GM21786 (cell line): ENCODE data around the gene RCOR3.
"Not testable (repeated sequence)": the region's sequence is repeated elsewhere in the genome, so short reads cannot be mapped to it uniquely, and the experiment has no call there.

ENCODE experiments used
- ATAC-seq: cut with Tn5 transposase; IDR thresholded peaks from one replicate; pipeline ENCODE4 v1.9.1; 2021; ENCODE audit not compliant: unreplicated experiment

Gene RCOR3

GRCh38 chr1:211258756-211259637 lies at the start of gene RCOR3:
Gene RCOR3, plus strand, starts transcription at chr1:211259366. Its CDS starts 195 bp downstream, at chr1:211259561.
- ATAC-seq: peak; percentile 54

DNA sequence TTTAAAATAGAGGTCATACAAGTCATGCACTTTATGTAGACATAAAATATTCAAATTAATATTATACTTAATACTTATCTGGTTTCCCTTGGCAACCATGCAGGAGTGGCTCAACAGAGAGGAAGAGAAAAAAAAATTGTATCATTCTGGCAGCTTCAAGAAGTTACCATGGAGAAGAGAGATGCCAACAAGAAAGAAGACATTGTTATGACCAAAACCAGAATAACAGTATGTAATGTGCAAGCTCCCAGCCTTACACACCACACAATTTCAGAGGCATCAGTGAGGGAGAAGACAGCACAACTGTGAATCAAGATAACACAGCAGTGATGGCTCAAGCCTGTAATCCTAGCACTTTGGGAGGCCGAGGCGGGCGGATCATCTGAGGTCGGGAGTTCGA lies 49.1 kb upstream of the RCOR3 start:
- no peak for ATAC-seq

DNA sequence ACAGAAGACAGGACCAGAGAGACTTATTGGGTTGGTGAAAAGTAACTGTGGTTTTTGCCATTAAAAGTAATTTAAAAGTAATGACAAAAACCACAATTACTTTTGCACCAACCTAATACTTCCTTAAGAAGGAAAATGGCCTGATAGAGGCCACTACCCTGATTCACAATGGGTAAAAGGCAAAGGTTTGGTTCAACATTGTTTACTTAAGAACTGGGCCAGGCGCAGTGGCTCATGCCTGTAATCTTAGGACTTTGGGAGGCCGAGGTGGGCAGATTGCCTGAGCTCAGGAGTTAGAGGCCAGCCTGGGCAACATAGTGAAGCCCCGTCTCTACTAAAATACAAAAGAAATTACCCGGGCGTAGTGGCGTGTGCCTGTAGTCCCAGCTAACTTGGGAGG lies 48.2 kb upstream of the RCOR3 start:
- no peak for ATAC-seq

GRCh38 chr1:211213702-211214101 lies 45.5 kb upstream of the RCOR3 start:
- ATAC-seq: no peak

DNA sequence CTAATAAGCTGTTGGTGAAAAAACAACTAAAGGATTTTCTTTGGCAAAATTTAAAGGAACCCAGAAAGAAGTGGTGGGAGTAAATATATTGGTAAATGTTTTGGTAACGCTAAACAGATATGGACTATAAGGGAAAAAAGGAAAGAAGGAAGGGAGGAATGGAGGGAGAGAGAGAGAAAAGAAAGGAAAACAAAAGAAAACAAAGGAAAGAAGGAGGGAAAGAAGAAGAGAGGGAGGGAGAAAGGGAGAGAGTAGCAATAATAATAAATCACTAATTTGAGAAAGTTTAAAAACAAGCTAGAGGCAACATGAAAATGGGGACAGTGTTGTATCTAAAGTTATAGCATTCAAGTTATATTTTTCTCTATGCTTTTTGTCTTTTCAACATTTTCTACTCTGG lies 43.6 kb upstream of the RCOR3 start:
- ATAC-seq: no peak

- ATAC-seq: no peak
Measured at GRCh38 chr1:211217392-211217791, 41.8 kb upstream of the RCOR3 start.

- ATAC-seq: not testable (repeated sequence)
Measured at GRCh38 chr1:211222469-211223234, 36.5 kb upstream of the RCOR3 start.

GRCh38 chr1:211228573-211229364 lies 30.4 kb upstream of the RCOR3 start:
- not testable (repeated sequence) for ATAC-seq

GRCh38 chr1:211229365-211229759 lies 29.8 kb upstream of the RCOR3 start:
- no peak for ATAC-seq

GRCh38 chr1:211231873-211232272 lies 27.3 kb upstream of the RCOR3 start:
- ATAC-seq: no peak

DNA sequence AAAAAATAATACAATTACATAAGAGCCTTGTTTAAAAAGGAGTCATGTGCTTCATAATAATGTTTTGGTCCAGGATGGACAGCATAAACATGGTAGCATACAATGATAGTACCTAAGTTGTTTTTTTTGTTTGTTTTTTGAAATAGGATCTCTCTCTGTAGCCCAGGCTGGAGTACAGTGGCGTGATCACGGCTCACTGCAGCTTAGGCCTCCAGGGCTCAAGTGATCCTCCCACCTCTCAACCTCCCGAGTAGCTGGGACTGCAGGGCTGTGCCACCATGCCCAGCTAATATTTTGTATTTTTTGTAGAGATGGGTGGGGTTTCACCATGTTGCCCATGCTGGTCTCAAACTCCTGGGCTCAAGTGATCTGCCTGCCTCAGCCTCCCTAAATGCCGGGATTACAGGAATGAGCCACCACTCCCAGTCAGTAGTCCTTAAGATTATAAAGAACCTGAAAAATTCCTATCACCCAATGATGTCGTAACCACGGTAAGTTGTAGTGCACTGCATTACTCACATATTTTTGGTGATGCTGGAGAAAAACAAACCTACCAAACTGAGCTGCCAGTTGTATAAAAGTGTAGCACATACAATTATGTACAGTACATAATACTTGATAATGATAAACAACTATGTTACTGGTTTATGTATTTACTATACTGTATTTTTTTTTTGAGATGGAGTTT lies 22.4 kb upstream of the RCOR3 start:
- no peak for ATAC-seq

DNA sequence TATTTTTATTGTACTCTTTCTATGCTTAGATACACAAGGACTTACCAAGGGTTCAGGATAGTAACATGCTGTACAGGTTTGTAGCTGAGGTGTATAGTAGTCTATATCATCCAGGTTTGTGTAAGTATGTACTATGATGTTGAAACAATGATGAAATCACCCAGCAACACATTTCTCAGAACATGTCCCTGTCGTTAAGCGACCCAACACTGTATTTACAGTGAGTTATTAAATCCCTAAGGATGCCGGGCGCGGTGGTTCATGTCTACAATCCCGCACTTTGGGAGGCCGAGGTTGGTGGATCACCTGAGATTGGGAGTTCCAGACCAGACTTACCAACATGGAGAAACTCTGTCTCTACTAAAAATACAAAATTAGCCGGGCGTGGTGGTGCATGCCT lies 21.6 kb upstream of the RCOR3 start:
- no peak for ATAC-seq

- not testable (repeated sequence) for ATAC-seq
Measured at GRCh38 chr1:211240567-211240966, 18.6 kb upstream of the RCOR3 start.

DNA sequence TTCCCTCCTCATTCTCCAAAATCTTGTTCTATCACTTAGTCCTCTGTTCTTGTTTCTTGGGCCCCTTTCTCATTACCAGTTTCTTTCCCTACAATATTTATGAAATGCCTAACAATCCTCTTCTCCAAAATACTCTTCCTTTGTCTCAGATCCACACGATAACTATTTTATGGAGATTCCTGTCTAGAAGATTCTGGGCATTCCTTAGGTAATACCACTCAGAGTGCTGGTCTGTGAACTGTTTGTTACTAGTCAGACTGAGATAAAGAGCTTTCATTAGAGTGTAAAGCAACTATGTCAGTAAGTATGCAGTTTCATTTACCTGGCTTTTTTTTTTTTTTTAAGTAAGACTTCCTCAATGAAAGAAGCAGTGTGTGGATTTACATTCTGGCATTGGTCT lies 18.1 kb upstream of the RCOR3 start:
- ATAC-seq: no peak

DNA sequence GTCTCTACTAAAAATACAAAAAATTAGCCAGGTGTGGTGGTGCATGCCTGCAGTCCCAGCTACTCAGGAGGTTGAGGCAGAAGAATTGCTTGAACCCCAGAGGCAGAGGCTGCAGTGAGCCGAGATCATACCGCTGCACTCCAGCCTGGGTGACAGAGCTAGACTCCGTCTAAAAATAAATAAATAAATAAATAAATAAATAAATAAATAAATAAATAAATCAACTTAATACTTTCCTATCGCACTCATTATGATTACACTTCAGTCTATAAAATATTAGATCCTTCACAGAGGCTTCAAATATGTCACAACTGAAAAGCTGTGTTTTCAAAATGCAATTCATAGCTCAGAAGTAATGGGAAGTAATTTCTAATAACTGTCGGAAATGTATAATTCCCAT lies 15.5 kb upstream of the RCOR3 start:
- ATAC-seq: not testable (repeated sequence)

GRCh38 chr1:211246583-211246982 lies 12.6 kb upstream of the RCOR3 start:
- ATAC-seq: not testable (repeated sequence)

DNA sequence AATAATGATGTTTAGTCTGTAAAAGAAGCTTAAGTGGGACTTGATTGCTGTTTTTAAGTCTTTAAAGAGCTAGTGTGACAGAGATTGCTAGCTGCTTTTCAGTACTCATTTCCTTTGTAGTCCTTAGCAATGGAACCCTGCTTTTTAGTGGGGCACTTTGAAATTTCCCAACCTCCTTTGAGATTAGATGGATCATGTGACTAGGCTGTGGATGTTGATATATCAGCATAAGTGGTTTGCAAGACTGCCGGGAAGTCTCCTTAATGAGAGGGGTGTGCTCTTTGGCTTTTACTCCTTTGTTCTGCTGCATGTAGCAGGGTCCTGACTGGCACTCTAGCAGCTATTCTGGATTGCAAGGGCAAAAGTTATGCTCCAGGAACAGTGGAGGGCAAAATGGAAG lies 11.2 kb upstream of the RCOR3 start:
- no peak for ATAC-seq

GRCh38 chr1:211249611-211250010 lies 9.6 kb upstream of the RCOR3 start:
- ATAC-seq: not testable (repeated sequence)

DNA sequence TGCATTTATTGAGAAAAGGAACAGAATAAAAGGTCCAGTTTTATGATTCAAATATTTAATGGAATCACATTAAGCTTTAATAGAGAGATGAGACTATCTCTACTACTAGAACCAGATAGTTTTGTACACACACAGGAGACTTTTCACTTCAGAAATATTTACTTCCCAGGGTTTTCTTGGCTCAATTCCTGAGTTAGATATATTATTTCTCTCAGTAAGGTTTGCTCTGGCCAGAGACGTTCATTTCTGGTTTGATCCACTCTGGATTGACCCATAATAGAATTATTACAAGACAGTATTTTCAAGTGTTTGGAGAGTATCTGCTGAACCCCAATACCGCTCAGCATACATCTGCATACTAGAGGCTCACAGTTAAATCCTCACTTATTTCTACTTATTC lies 1.3 kb upstream of the RCOR3 start:
- ATAC-seq: no peak

- ATAC-seq: peak; percentile 37
Measured at GRCh38 chr1:211258310-211258755, 833 bp upstream of the RCOR3 start.
